ENCODE measurements around the gene SERPINB6.

SERPINB6 gene

GRCh38 chr6:2971420-2972218 lies at the start of gene SERPINB6:
Gene SERPINB6, minus strand, starts transcription at chr6:2971567. Its CDS starts 12,235 bp downstream, at chr6:2959332.
- peak; percentile 61 for DNase-seq (ENCODE audit: low read depth)
- H3K4me3 ChIP-seq (ENCODE audit: control insufficient read depth, low read depth, low read length), result peak within 1 kb of the TSS; percentile 60
- TF ChIP-seq, protein P1, sequence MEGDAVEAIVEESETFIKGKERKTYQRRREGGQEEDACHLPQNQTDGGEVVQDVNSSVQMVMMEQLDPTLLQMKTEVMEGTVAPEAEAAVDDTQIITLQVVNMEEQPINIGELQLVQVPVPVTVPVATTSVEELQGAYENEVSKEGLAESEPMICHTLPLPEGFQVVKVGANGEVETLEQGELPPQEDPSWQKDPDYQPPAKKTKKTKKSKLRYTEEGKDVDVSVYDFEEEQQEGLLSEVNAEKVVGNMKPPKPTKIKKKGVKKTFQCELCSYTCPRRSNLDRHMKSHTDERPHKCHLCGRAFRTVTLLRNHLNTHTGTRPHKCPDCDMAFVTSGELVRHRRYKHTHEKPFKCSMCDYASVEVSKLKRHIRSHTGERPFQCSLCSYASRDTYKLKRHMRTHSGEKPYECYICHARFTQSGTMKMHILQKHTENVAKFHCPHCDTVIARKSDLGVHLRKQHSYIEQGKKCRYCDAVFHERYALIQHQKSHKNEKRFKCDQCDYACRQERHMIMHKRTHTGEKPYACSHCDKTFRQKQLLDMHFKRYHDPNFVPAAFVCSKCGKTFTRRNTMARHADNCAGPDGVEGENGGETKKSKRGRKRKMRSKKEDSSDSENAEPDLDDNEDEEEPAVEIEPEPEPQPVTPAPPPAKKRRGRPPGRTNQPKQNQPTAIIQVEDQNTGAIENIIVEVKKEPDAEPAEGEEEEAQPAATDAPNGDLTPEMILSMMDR (conservative IDR thresholded peaks at IDR 0.05; ENCODE audit: control insufficient read depth, insufficient read depth, low read depth, low read length), result no peak

- no peak overlapping the region for H3K4me3 ChIP-seq (ENCODE audit: control insufficient read depth, low read depth, low read length)
- no peak for DNase-seq (ENCODE audit: low read depth)
- TF ChIP-seq, protein P1 (conservative IDR thresholded peaks at IDR 0.05; ENCODE audit: control insufficient read depth, insufficient read depth, low read depth, low read length), result no peak
These were observed 48.5 kb upstream of the SERPINB6 start for GRCh38 chr6:3019749-3020320.

DNA sequence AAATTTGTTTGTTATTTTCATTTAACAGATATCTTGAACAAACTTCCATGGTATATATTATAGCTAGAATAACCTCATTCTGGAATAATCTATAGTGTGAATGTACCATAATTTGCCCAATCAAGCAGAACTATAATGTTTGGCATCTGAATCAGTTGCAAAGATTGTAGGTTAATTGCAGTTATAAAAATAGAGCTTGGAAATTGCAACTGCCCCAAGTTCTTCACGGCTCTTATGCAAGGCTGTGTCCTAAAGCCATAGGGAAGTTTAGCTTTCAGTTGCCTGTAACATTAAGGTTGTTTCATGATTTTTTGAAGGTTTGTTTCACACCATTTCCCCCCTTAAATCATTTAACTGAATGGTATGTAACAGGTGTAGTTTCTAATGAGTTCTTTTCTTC lies 47.7 kb upstream of the SERPINB6 start:
- TF ChIP-seq, protein P1 (conservative IDR thresholded peaks at IDR 0.05; ENCODE audit: control insufficient read depth, insufficient read depth, low read depth, low read length), result no peak
- H3K4me3 ChIP-seq (ENCODE audit: control insufficient read depth, low read depth, low read length), result no peak overlapping the region
- DNase-seq (ENCODE audit: low read depth), result no peak

DNA sequence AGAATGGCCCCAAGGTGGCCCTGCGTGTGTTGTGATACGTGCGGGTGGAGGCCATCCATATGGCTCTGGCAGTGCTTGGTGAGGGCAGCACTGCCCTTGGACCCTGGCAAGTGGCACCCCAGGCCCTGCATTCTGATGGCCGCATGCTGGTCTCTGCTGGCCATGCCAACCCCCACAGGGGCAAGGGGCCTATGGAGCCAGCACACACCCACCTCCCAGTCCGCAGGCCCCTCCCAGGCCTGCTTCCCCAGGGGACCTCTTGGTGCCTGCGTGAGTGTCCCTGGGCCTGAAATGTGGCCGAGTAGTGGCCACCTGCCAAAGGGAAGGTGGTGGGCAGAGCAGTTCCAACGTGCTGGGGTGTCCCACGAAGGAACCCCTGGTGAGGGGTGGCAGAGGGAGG lies 45.9 kb upstream of the SERPINB6 start:
- no peak for DNase-seq (ENCODE audit: low read depth)
- TF ChIP-seq, protein P1 (conservative IDR thresholded peaks at IDR 0.05; ENCODE audit: control insufficient read depth, insufficient read depth, low read depth, low read length), result no peak
- no peak overlapping the region for H3K4me3 ChIP-seq (ENCODE audit: control insufficient read depth, low read depth, low read length)

DNA sequence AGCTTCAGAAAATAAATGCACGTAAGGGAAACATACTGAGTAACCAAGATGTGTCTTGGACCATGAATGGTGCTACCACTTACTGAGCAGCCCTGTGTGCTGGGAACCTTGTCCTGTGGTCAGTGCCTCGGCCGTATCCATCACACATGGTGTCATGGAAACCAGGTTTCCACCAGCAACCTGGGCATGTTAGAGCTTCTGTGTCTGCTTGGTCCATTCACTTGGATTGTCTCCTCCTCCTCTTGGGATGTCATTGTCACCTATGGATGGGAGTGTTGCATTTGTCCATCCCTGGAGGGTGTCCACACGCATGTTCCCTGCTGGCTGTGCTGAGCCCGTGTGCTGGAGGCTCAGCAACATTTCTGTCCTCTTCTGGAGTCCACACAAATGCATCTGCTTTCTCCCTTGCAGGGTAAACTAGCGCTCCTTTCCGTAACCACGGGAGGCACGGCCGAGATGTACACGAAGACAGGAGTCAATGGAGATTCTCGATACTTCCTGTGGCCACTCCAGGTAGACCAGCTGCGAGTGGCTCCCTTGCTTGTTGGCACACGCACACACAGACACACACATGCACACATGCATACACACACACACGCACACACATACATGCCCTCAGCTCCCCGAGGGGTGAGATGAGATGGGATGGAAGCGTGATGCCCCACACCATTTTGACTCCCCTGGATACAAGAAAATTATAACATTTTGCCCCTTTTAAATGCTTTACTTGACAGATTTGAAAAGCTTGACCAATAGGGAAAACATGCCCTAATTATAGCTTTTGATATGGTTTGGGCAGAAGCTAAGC lies 45.3 kb upstream of the SERPINB6 start:
- H3K4me3 ChIP-seq (ENCODE audit: control insufficient read depth, low read depth, low read length), result no peak overlapping the region
- TF ChIP-seq, protein P1 (conservative IDR thresholded peaks at IDR 0.05; ENCODE audit: control insufficient read depth, insufficient read depth, low read depth, low read length), result no peak
- no peak for DNase-seq (ENCODE audit: low read depth)

DNA sequence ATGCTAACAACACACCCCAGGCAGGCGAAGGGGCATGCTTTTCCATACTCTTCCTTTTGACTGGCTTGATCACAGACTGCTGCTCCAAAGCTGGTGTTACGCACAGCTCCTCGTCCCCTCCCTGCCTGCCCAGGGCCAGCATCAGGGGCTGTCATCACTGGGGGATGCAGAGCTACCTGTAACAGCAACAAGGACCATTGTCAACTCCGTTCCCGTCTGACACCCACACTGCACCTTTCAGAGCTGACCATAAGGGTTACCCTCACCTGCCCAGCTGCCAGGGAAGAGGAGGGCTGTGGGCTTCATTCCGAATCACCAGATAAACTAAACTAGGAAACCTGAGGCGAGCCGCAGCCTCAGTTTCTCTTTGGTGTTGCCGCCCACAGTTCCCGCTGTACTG lies 43.8 kb upstream of the SERPINB6 start:
- TF ChIP-seq, protein P1 (conservative IDR thresholded peaks at IDR 0.05; ENCODE audit: control insufficient read depth, insufficient read depth, low read depth, low read length), result no peak
- no peak overlapping the region for H3K4me3 ChIP-seq (ENCODE audit: control insufficient read depth, low read depth, low read length)
- no peak for DNase-seq (ENCODE audit: low read depth)
